ENCODE results near the gene DLG2. TPM values are rescaled to one million over a fixed set of nuclear protein-coding genes. Genes with fewer than 3 reads are reported as not detected.

DLG2 gene
- total and polyA plus RNA-seq, 11 donors: 2.4 to 13.9 (median 7.1) TPM

DNA sequence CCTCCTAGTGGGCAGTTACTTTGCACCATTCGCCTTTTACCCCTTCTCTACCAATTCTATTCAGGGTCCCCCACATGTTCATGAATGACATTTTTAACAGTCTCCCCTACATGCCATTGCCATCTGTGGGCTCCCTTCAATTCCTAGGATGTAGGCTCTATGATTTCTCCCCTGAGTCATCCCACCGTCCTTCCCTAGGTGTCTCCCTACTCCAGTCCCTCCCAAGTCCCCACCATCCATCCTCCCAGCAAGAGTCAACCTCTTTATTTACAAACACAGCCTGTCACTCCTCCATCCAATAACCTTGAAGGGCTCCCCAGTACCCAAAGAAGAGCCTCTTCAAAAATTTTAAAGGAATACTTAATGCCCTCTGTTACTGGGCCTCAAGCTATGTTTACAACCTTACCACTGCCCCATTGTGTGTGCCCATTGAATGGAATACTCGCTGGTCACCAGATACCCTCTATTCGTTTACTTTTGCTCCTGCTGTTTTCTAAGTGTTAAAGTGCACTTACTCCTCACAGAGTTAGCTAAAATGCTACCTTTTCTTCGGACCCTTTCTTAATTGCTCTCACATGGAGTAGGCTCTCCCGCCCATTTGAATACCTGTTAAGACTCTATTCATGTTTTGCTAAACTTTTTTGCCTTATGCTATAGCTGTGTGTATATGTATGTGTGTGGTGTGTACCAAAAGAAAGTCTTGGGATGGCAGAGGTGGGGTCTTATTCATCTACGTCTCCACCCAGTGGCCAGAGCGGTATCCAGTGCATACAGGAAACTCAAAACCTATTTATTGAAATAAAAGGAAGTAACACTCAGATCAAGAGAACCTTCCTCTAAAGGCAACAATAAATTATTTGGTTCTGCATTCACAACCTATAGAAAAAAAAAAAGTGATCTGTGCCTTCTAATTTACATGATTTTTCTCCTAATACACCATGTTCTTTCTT is 2105.2 kb downstream of the DLG2 start:
- TF ChIP-seq POLR2A (IDR thresholded peaks at IDR 0.05) (no peak), CTCF (IDR thresholded peaks at IDR 0.05) (peak in 1 of 12 donors; percentile 17)
- no peaks in the 10 kb centered on the region for H3K36me3 ChIP-seq
- no peaks in the 10 kb centered on the region for H3K4me1 ChIP-seq
- no peaks in the 10 kb centered on the region for H3K27me3 ChIP-seq
- DNase-seq (no peak), ATAC-seq (peak in 1 of 4 donors; percentile 46)
- WGBS, 4 donors: 69 to 72% (median 71%) methylated on average over 8 of the region's 8 CpGs
- intact Hi-C loops (cut with DNase I): loop anchor here in 1 of 10 donors (5.0 kb wide), 1 partner anchor 200 kb away; no protein-coding TSS in a partner anchor
- H3K9me3 ChIP-seq: peaks cover 0 to 8% (median 0%) of the 10 kb centered on the region in 12 donors
- H3K4me3 ChIP-seq: no peak overlapping the region
- H3K27ac ChIP-seq: no peak overlapping the region

DNA sequence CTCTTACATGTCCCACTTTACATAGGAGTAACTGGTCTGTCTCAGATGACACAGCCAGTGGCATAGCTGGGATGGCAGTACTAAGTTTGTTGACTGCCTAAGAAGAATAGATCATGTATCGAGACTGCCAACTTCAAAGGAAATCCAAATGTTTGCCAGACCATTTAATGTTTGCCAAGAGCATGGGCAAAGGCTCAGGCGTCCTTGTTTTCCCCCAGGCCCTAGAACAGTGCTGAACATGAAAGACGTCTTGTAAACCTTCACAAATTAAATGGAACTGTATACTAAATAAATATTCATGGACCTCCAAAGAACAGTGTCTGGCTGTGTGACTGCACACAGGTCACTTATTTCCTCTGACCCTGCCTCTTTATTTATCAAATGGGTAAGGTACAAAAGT is 2106.3 kb downstream of the DLG2 start:
- no peak for DNase-seq
- Histone ChIP-seq H3K27ac (no peak overlapping the region), H3K4me1 (no peaks in the 10 kb centered on the region), H3K9me3 (peaks cover 0 to 8% (median 0%) of the 10 kb centered on the region in 12 donors), H3K4me3 (no peak overlapping the region), H3K36me3 (no peaks in the 10 kb centered on the region), H3K27me3 (no peaks in the 10 kb centered on the region)
- TF ChIP-seq POLR2A (IDR thresholded peaks at IDR 0.05) (no peak), CTCF (IDR thresholded peaks at IDR 0.05) (no peak)
- ATAC-seq: no peak
- WGBS, 4 donors: 61 to 82% (median 77%) methylated on average over 3 of the region's 3 CpGs
- intact Hi-C loops (cut with DNase I): loop anchor here in 1 of 10 donors (5.0 kb wide), 1 partner anchor 201 kb away; no protein-coding TSS in a partner anchor

DNA sequence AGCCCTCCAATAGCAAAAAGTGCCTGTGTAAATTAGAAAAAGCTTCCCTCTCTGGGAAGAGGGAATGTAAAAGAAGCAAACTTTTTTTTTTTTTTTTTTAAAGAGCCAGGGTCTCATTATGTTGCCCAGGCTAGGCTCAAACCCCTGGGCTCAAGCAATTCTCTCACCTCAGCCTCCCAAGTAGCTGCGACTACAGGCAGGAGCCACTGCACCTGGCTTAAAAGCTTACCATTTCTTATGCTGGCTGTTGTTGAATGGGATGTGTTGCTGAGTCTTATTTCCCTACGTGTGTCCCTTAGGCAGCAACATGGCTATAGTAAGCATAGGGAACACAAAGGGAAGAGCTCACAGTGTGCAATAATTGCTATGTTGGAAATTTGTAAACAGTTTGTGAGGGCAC is 2115.5 kb downstream of the DLG2 start:
- Histone ChIP-seq H3K27ac (no peak overlapping the region), H3K4me3 (no peak overlapping the region), H3K27me3 (no peaks in the 10 kb centered on the region), H3K9me3 (no peaks in the 10 kb centered on the region), H3K36me3 (no peaks in the 10 kb centered on the region), H3K4me1 (no peaks in the 10 kb centered on the region)
- TF ChIP-seq CTCF (IDR thresholded peaks at IDR 0.05): no peak
- no peak for TF ChIP-seq POLR2A (IDR thresholded peaks at IDR 0.05)
- 56 to 73% (median 69%) methylated on average over 2 of the region's 2 CpGs for WGBS, 4 donors
- ATAC-seq (no peak), DNase-seq (no peak)
- intact Hi-C loops (cut with DNase I): no loop called here
